Measurements from ENCODE around the gene FAM83B. TPM values are rescaled to one million over a fixed set of nuclear protein-coding genes. Genes with fewer than 3 reads are reported as not detected.
"Not testable (repeated sequence)": the region's sequence is repeated elsewhere in the genome, so short reads cannot be mapped to it uniquely, and the experiment has no call there.

Gene FAM83B
- total RNA-seq, 1 donor from 2014 or later = 0.63 TPM

DNA sequence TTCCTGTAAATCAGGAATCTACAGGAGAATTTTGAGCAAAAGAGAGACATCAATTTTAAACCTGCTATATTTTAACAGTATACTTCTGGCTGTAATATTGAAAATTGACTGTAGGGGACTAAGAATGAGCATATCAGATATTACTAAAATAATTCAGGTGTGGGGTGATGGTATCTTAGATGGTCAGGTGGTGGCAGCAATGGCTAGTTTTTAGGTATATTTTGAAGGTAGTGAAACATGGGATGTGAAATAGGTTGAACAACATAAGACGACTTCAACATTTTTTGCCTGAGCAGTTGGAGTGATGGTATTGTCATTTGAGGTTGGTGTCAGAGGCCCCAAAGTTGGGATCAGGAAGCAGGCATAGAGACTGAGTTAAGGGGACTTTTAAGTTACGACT is 32.1 kb downstream of the FAM83B start:
- Histone ChIP-seq H3K27ac (replicated peaks) (no peak overlapping the region), H3K36me3 (no peaks in the 10 kb centered on the region), H3K4me1 (no peaks in the 10 kb centered on the region), H3K4me3 (no peak overlapping the region), H3K9me3 (replicated peaks) (no peaks in the 10 kb centered on the region), H3K27me3 (ENCODE audit: low read depth) (no peaks in the 10 kb centered on the region)
- intact Hi-C loops (cut with micrococcal nuclease) = no loop called here
- no peak for DNase-seq
- TF ChIP-seq CTCF (IDR thresholded peaks at IDR 0.05; ENCODE audit: borderline replicate concordance) = no peak

DNA sequence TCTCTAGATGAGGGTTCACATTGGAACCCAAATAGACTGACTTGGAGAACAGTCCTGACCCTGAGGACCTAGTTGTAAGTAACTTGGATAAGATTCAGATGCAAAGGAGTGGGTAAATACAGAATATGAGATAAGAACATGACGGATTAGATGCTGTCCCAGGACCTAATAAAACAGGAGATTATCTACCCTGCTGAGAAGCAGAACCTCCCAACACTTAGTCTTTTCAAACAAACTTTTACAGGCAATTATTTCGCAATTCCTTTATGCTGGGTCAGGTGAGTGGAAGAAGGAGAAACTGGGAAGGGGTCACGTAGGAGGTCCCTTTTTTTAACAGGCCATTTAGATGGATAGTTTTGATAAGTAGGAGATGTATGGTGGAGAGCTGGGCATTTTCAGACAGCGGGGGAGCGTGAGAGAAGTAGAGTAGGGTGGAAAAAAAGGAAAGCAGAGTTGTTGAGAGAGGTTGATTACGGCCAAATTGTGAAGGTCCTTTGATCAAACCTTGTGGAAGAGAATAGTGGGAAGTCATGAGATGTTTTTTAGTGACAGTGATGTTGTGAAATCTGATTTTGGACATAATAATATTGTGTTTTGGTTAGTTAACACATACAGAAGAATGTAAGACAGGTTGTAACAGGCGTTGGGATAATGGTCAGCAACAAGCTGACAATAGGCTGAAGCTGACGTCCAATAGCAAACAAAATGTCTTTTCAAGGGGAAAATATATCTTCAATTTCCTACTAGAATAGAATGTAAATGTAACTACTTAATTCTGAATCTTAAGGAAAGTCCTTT is 32.8 kb downstream of the FAM83B start:
- Histone ChIP-seq H3K4me1 (no peaks in the 10 kb centered on the region), H3K27ac (replicated peaks) (no peak overlapping the region), H3K4me3 (no peak overlapping the region), H3K27me3 (ENCODE audit: low read depth) (no peaks in the 10 kb centered on the region), H3K9me3 (replicated peaks) (no peaks in the 10 kb centered on the region), H3K36me3 (no peaks in the 10 kb centered on the region)
- intact Hi-C loops (cut with micrococcal nuclease) = no loop called here
- no peak for TF ChIP-seq CTCF (IDR thresholded peaks at IDR 0.05; ENCODE audit: borderline replicate concordance)
- DNase-seq = no peak

DNA sequence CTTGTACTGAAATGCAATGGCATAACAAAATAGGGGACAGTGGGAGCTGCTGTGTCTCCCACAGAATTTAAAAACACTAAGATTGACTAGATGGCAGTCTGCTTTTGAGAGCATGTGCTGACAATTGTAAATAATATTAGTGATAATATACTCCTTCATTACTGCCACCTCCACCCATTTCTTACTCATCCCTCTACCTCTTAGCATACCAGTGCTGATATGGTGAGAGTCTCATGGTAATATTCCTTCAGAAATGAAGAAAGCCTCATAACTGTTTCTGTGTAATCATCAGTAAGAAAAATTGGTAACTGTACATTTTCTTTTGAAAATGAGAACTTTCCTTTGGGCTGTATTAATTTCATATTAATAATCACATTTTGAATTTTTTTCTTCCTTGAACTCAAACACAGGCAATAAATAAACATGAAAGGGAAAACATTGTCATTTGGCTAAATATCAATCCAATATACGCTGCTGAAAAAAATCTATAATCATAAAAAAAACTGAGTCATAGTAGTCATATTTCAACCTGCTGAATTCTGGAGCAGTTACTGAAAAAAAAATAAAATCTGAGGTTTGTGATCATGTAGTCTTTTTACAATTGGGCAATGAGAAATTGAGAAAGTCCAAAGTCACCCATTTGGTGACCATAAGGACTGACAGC is 34.6 kb downstream of the FAM83B start:
- intact Hi-C loops (cut with micrococcal nuclease) = no loop called here
- TF ChIP-seq CTCF (IDR thresholded peaks at IDR 0.05; ENCODE audit: borderline replicate concordance) = no peak
- Histone ChIP-seq H3K27ac (replicated peaks) (no peak overlapping the region), H3K4me1 (no peaks in the 10 kb centered on the region), H3K9me3 (replicated peaks) (no peaks in the 10 kb centered on the region), H3K27me3 (ENCODE audit: low read depth) (no peaks in the 10 kb centered on the region), H3K4me3 (no peak overlapping the region), H3K36me3 (no peaks in the 10 kb centered on the region)
- DNase-seq = no peak

- H3K27me3 ChIP-seq (ENCODE audit: low read depth); intact Hi-C loops (cut with micrococcal nuclease); H3K27ac ChIP-seq (replicated peaks): not testable (repeated sequence)
Measured at GRCh38 chr6:54881891-54882290, 35.3 kb downstream of the FAM83B start.

GRCh38 chr6:54886932-54887584 is 40.5 kb downstream of the FAM83B start:
- TF ChIP-seq CTCF (IDR thresholded peaks at IDR 0.05; ENCODE audit: borderline replicate concordance) = no peak
- no peaks in the 10 kb centered on the region for H3K36me3 ChIP-seq
- no peak overlapping the region for H3K27ac ChIP-seq (replicated peaks)
- no peak for DNase-seq
- H3K9me3 ChIP-seq (replicated peaks) = no peaks in the 10 kb centered on the region
- H3K27me3 ChIP-seq (ENCODE audit: low read depth) = no peaks in the 10 kb centered on the region
- H3K4me3 ChIP-seq = no peak overlapping the region
- H3K4me1 ChIP-seq = no peaks in the 10 kb centered on the region
- intact Hi-C loops (cut with micrococcal nuclease) = no loop called here

More at GRCh38 chr6:54881891-54882290, 35.3 kb downstream of the FAM83B start:
- not testable (repeated sequence) for DNase-seq; H3K36me3 ChIP-seq; H3K9me3 ChIP-seq (replicated peaks); H3K4me3 ChIP-seq; H3K4me1 ChIP-seq
